SK-N-SH treated with all-trans-retinoic acid at 6 μM for 48 hours (cell line): ENCODE data around the gene SVIL.
A peak's percentile ranks its signal among the peaks of the same experiment; 100 is the strongest.

Experiments used
- ATAC-seq: fragments of 200-7000 bp; cut with Tn5 transposase; 3 replicates; pipeline ENCODE4 v1.9.1; 2020; ENCODE audit warnings: mild to moderate bottlenecking, moderate library complexity
- ARNTL ChIP-seq: fragments of 450-650 bp; formaldehyde crosslinking; IDR thresholded peaks from 2 replicates; pipeline ENCODE4 v1.5.0; 2020; ENCODE audit warnings: low read depth, mild to moderate bottlenecking, moderate library complexity, borderline replicate concordance
- BACH2 ChIP-seq: fragments of 250-450 bp; sonication (Bioruptor Pico); IDR thresholded peaks from 2 replicates; pipeline ENCODE4 v1.9.0; 2021; ENCODE audit warnings: mild to moderate bottlenecking, borderline replicate concordance
- CSDC2 ChIP-seq: fragments of 250-450 bp; sonication (Bioruptor Pico); IDR thresholded peaks from 2 replicates; pipeline ENCODE4 v1.5.0; 2020; ENCODE audit warnings: mild to moderate bottlenecking, moderate library complexity
- ESRRG ChIP-seq: fragments of 250-450 bp; sonication (Bioruptor Pico); IDR thresholded peaks from 2 replicates; pipeline ENCODE4 v1.6.1; 2021; ENCODE audit warnings: mild to moderate bottlenecking
- GLIS3 ChIP-seq: fragments of 250-450 bp; sonication (Bioruptor Pico); IDR thresholded peaks from 2 replicates; pipeline ENCODE4 v1.5.0; 2020; ENCODE audit warnings: mild to moderate bottlenecking, moderate library complexity
- ISL1 ChIP-seq: fragments of 250-450 bp; sonication (Bioruptor Pico); IDR thresholded peaks from 2 replicates; pipeline ENCODE4 v2.1.2; 2022; ENCODE audit warnings: mild to moderate bottlenecking, moderate library complexity
- OSR1 ChIP-seq: fragments of 250-450 bp; sonication (Bioruptor Pico); IDR thresholded peaks from 2 replicates; pipeline ENCODE4 v1.8.0; 2022; ENCODE audit warnings: moderate library complexity, mild to moderate bottlenecking, inconsistent platforms
- PPARA ChIP-seq: fragments of 250-450 bp; sonication (Bioruptor Pico); IDR thresholded peaks from 2 replicates; pipeline ENCODE4 v1.5.0; 2020; ENCODE audit warnings: mild to moderate bottlenecking, borderline replicate concordance
- RARB ChIP-seq: fragments of 250-450 bp; sonication (Bioruptor Pico); IDR thresholded peaks from 2 replicates; pipeline ENCODE4 v1.8.0; 2021; ENCODE audit warnings: mild to moderate bottlenecking, moderate library complexity
- SNAI2 ChIP-seq: fragments of 250-450 bp; sonication (Bioruptor Pico); IDR thresholded peaks from 2 replicates; pipeline ENCODE4 v1.5.0; 2020; ENCODE audit warnings: mild to moderate bottlenecking, moderate library complexity
- TCF4 ChIP-seq: fragments of 250-450 bp; sonication (Bioruptor Pico); IDR thresholded peaks from 2 replicates; pipeline ENCODE4 v1.8.0; 2021; ENCODE audit warnings: mild to moderate bottlenecking, moderate library complexity, borderline replicate concordance
- TOX ChIP-seq: fragments of 250-450 bp; sonication (Bioruptor Pico); IDR thresholded peaks from 2 replicates; pipeline ENCODE4 v1.8.0; 2021; ENCODE audit warnings: mild to moderate bottlenecking, moderate library complexity, borderline replicate concordance
- ZFP3 ChIP-seq: fragments of 250-450 bp; sonication (Bioruptor Pico); IDR thresholded peaks from 2 replicates; pipeline ENCODE4 v1.5.0; 2020; ENCODE audit warnings: mild to moderate bottlenecking, moderate library complexity
- ZFP30 ChIP-seq: fragments of 450-650 bp; formaldehyde crosslinking; IDR thresholded peaks from 2 replicates; pipeline ENCODE4 v1.5.0; 2022; ENCODE audit warnings: mild to moderate bottlenecking, moderate library complexity
- ZNF565 ChIP-seq: fragments of 450-650 bp; formaldehyde crosslinking; conservative IDR thresholded peaks from 2 replicates; pipeline ENCODE4 v1.5.0; 2020; ENCODE audit warnings: low read depth, mild to moderate bottlenecking, moderate library complexity
- ZNF70 ChIP-seq: fragments of 450-650 bp; formaldehyde crosslinking; IDR thresholded peaks from 2 replicates; pipeline ENCODE4 v1.5.0; 2020; ENCODE audit warnings: mild to moderate bottlenecking, moderate library complexity
- ZNF8 ChIP-seq: fragments of 450-650 bp; formaldehyde crosslinking; IDR thresholded peaks from 2 replicates; pipeline ENCODE4 v1.5.0; 2020; ENCODE audit warnings: mild to moderate bottlenecking, moderate library complexity
- TF ChIP-seq, protein P1 (sequence below): fragments of 250-450 bp; sonication (Bioruptor Pico); IDR thresholded peaks from 2 replicates; pipeline ENCODE4 v1.8.0; 2021; ENCODE audit warnings: low read depth, mild to moderate bottlenecking, moderate library complexity, borderline replicate concordance
- TF ChIP-seq, protein P2 (sequence below): fragments of 250-450 bp; sonication (Bioruptor Pico); IDR thresholded peaks from 2 replicates; pipeline ENCODE4 v1.5.1; 2020; ENCODE audit warnings: low read depth, mild to moderate bottlenecking, moderate library complexity
- TF ChIP-seq, protein P3 (sequence below): fragments of 250-450 bp; sonication (Bioruptor Pico); IDR thresholded peaks from 2 replicates; pipeline ENCODE4 v1.5.0; 2020; ENCODE audit warnings: mild to moderate bottlenecking, moderate library complexity

Gene SVIL

DNA sequence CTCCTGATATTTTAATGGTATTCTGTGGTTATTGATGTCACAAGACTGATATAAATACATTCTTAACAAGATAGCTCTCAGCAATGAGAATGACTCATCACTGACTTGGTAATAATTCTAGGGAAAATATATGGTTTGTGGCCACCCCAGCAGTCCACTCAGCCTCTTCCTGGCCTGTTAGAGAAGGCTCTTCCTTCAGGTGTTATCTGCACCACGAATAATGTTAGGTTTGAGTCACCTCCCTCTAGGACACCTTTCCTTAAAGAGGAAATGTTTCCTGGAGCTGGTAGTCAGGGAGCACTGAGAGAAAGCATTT lies 163.3 kb downstream of the SVIL start (continued):
- TF ChIP-seq TCF4 (no peak), ZNF70 (CRISPR knock-in tag) (no peak), PPARA (CRISPR knock-in tag) (no peak), CSDC2 (CRISPR knock-in tag) (no peak), ZNF565 (no peak), RARB (CRISPR knock-in tag) (no peak), ZFP3 (CRISPR knock-in tag) (no peak), BACH2 (CRISPR knock-in tag) (no peak), SNAI2 (CRISPR knock-in tag) (no peak), ZNF8 (CRISPR knock-in tag) (no peak), TOX (CRISPR knock-in tag) (peak; percentile 71; the same call in 1 of the 2 replicates), ZFP30 (CRISPR knock-in tag) (no peak), ISL1 (CRISPR knock-in tag) (peak; percentile 66)
- TF ChIP-seq, protein P1, sequence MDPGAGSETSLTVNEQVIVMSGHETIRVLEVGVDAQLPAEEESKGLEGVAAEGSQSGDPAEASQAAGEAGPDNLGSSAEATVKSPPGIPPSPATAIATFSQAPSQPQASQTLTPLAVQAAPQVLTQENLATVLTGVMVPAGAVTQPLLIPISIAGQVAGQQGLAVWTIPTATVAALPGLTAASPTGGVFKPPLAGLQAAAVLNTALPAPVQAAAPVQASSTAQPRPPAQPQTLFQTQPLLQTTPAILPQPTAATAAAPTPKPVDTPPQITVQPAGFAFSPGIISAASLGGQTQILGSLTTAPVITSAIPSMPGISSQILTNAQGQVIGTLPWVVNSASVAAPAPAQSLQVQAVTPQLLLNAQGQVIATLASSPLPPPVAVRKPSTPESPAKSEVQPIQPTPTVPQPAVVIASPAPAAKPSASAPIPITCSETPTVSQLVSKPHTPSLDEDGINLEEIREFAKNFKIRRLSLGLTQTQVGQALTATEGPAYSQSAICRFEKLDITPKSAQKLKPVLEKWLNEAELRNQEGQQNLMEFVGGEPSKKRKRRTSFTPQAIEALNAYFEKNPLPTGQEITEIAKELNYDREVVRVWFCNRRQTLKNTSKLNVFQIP (CRISPR knock-in tag) = no peak

DNA sequence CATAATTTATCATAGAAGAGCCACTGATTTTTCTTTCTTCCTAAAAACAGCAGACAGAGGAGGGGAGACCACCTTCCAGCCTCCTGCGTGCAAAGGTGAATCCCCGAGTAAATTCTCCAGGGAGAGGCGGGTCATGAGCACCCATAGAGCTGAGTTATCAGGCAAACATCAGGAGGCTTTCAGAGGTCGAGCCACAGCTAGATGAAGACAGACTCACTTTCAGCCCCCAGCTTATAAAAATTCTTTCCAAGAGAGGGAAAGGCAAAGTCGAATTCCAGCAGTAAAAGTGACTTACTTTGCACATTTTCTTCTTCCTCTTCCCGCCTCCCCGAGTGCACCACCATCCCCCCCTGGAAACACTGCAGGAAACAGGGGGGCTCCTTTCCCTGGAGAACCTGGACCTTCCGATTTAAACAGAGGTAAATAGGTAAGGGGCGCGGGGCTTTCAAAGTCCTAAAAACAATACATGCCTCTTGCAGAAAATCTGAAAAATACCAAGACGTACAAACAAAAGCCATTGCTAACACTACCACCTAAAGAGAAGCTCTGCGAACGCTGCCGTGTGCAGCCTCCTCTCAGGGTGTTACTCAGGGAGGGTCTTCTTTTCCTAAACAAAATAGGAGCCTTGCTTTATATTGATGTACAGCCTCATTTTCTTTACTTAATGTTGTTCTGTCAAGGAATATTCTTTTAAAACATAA lies 163.8 kb downstream of the SVIL start:
- TF ChIP-seq OSR1 = no peak
- no peak for TF ChIP-seq TOX (CRISPR knock-in tag)
- no peak; the same call in 2 of the 3 replicates for ATAC-seq

DNA sequence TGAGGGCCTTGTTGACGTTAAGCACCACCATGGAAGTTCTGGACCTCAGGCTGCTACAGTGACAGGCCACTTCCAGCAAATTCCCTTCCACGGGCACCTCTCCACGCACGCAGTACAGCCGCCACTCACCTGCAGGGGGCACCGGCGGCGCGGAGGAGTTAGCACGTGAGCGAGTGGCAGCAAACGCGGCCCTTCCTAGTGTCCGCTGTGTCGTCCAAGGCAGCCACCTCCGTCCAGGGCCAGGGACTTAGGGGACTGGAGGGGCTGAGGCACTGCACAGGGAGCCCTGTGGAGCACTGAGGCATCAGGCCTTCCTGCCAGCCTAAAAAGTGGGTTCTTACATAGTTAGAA lies 164.4 kb downstream of the SVIL start:
- ATAC-seq = peak; percentile 10; the same call in 1 of the 3 replicates
- TF ChIP-seq GLIS3 (CRISPR knock-in tag) = no peak
- no peak for TF ChIP-seq ESRRG (CRISPR knock-in tag)
- TF ChIP-seq BACH2 (CRISPR knock-in tag) = no peak
- TF ChIP-seq PPARA (CRISPR knock-in tag) = no peak
- TF ChIP-seq ZFP30 (CRISPR knock-in tag) = no peak
- TF ChIP-seq, protein P2, sequence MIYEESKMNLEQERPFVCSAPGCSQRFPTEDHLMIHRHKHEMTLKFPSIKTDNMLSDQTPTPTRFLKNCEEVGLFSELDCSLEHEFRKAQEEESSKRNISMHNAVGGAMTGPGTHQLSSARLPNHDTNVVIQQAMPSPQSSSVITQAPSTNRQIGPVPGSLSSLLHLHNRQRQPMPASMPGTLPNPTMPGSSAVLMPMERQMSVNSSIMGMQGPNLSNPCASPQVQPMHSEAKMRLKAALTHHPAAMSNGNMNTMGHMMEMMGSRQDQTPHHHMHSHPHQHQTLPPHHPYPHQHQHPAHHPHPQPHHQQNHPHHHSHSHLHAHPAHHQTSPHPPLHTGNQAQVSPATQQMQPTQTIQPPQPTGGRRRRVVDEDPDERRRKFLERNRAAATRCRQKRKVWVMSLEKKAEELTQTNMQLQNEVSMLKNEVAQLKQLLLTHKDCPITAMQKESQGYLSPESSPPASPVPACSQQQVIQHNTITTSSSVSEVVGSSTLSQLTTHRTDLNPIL = no peak
- TF ChIP-seq TCF4 = no peak
- no peak for TF ChIP-seq ISL1 (CRISPR knock-in tag)
- no peak for TF ChIP-seq ARNTL (CRISPR knock-in tag)
- TF ChIP-seq, protein P3, sequence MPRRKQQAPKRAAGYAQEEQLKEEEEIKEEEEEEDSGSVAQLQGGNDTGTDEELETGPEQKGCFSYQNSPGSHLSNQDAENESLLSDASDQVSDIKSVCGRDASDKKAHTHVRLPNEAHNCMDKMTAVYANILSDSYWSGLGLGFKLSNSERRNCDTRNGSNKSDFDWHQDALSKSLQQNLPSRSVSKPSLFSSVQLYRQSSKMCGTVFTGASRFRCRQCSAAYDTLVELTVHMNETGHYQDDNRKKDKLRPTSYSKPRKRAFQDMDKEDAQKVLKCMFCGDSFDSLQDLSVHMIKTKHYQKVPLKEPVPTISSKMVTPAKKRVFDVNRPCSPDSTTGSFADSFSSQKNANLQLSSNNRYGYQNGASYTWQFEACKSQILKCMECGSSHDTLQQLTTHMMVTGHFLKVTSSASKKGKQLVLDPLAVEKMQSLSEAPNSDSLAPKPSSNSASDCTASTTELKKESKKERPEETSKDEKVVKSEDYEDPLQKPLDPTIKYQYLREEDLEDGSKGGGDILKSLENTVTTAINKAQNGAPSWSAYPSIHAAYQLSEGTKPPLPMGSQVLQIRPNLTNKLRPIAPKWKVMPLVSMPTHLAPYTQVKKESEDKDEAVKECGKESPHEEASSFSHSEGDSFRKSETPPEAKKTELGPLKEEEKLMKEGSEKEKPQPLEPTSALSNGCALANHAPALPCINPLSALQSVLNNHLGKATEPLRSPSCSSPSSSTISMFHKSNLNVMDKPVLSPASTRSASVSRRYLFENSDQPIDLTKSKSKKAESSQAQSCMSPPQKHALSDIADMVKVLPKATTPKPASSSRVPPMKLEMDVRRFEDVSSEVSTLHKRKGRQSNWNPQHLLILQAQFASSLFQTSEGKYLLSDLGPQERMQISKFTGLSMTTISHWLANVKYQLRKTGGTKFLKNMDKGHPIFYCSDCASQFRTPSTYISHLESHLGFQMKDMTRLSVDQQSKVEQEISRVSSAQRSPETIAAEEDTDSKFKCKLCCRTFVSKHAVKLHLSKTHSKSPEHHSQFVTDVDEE (CRISPR knock-in tag) = no peak
- no peak for TF ChIP-seq RARB (CRISPR knock-in tag)
- no peak for TF ChIP-seq OSR1
- no peak for TF ChIP-seq SNAI2 (CRISPR knock-in tag)
- TF ChIP-seq CSDC2 (CRISPR knock-in tag) = no peak
- TF ChIP-seq, protein P1 (CRISPR knock-in tag) = no peak
